Measurements from ENCODE around the gene SOWAHA. TPM values are rescaled to one million over a fixed set of nuclear protein-coding genes. Genes with fewer than 3 reads are reported as not detected.
"Not testable (repeated sequence)": the region's sequence is repeated elsewhere in the genome, so short reads cannot be mapped to it uniquely, and the experiment has no call there.

SOWAHA gene
- total RNA-seq, 4 donors from 2014 or later = 0.13 to 0.28 TPM; not detected in 2

GRCh38 chr5:132853323-132853722, 40.2 kb downstream of the SOWAHA start:
- no peak for ATAC-seq (ENCODE audit: low FRiP score)
- no peak for DNase-seq (ENCODE audit: low spot score)
- no peak for TF ChIP-seq CTCF (IDR thresholded peaks at IDR 0.05)

GRCh38 chr5:132853790-132854189, 40.7 kb downstream of the SOWAHA start:
- no peak for TF ChIP-seq CTCF (IDR thresholded peaks at IDR 0.05)
- ATAC-seq (ENCODE audit: low FRiP score) (no peak), DNase-seq (ENCODE audit: low spot score) (no peak)

GRCh38 chr5:132854301-132854700, 41.2 kb downstream of the SOWAHA start:
- TF ChIP-seq CTCF (IDR thresholded peaks at IDR 0.05) = no peak
- no peak for DNase-seq (ENCODE audit: low spot score)

GRCh38 chr5:132854992-132855391, 41.9 kb downstream of the SOWAHA start:
- DNase-seq (ENCODE audit: low spot score); ATAC-seq (ENCODE audit: low FRiP score): not testable (repeated sequence)

More at GRCh38 chr5:132854301-132854700, 41.2 kb downstream of the SOWAHA start:
- no peak for ATAC-seq (ENCODE audit: low FRiP score)

- TF ChIP-seq CTCF (IDR thresholded peaks at IDR 0.05) = no peak
- DNase-seq (ENCODE audit: low spot score) (no peak), ATAC-seq (ENCODE audit: low FRiP score) (no peak)
Observed at GRCh38 chr5:132856011-132856410, 42.9 kb downstream of the SOWAHA start.

- TF ChIP-seq CTCF (IDR thresholded peaks at IDR 0.05) = no peak
- ATAC-seq (ENCODE audit: low FRiP score) (no peak), DNase-seq (ENCODE audit: low spot score) (no peak)
Observed at GRCh38 chr5:132859889-132860437, 46.9 kb downstream of the SOWAHA start.

- TF ChIP-seq CTCF (IDR thresholded peaks at IDR 0.05) = no peak
- ATAC-seq (ENCODE audit: low FRiP score) (no peak), DNase-seq (ENCODE audit: low spot score) (no peak)
Observed at GRCh38 chr5:132860742-132861141, 47.6 kb downstream of the SOWAHA start.
